Stimulated activated CD8-positive, alpha-beta memory T cell treated with anti-CD3 and anti-CD28 coated beads, Interleukin-2, amount 100 ng/mL, for 48 hours (primary cell): ENCODE data around the gene NEURL4.
A peak's percentile ranks its signal among the peaks of the same experiment; 100 is the strongest.

ENCODE experiments used
- DNase-seq, 2 donors: peaks; one replicate each; pipeline ENCODE4 v3.0.0-alpha.2; 2020; ENCODE audit warnings: low read depth in 2 of 2

Gene NEURL4

DNA sequence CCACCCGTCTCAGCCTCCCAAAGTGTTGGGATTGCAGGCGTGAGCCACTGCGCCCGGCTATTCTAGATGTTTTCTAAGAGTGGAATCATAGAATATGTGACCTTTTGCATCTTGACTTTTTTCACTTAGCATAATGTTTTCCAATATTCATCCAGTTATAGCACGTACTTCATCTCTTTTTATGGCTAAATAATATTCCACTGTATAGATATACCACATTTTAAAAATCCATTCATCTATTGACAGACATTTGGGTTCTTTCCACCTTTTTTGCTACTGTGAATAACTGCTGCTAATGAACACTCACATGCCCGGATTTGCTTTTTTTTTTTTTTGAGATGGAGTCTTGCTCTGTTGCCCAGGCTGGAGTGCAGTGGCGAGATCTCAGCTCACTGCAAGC, 25.0 kb downstream of the NEURL4 start:
- DNase-seq: no peak

DNA sequence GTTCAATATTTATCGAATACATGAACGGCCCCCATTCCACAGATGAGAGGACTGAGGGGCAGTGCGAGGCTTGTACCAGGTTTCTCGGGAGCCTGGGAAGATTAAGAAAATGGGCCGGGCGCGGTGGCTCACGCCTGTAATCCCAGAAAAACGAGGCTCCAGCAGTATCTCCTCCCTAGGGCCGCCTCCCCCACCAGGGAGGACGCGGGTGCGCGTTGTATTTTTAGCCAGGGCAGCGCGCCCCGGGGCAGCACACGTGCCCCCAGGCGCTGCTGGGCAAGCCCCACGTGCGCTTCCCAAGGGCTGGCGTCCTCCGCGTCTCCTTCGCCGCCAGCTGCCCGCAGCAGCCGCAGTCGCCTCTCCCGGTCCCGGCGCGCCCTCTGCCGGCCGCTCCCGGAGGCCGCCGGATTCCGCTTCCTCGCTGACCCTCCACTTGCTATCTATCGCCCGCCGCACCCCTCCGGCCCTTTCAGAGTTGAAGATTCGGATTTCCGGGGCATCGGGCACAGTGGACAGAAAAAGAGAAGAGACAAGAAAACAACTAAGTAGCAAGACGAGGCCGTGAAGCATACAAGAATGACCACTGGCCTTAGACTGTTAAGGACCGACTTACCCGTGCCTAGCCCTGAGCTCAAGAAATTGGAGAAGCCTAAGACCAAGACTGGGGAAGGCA, 32.8 kb downstream of the NEURL4 start:
- DNase-seq: peak; percentile 70 to 73

- no peak for DNase-seq
Observed at GRCh38 chr17:7295230-7296180, 33.6 kb downstream of the NEURL4 start.

DNA sequence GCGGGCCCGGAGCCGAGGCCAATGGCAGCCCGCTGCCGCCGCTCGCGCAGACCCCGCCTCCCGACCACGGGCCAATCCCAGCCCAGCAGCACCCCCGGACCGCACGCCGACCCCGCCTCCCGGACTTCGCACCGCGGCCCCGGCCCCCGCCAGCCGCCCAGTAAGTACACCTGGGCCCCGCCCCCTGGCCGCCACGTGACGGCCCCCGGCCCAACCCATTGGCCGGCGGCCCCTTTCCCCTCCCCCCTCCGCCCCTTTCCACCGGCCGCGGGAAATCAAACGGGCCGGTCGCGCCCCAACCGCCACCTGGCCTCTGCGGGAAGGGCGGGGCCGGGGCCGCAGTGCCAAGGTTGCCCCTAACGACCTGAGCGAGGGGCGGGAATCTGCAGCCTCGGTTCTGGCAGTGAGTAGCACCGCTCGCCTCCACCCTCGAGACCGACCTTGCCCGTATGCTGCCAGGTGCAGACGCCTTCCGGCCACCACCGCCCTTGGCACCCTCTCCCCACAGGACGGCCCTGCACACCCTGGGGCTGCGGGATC, 34.5 kb downstream of the NEURL4 start, which contains the start of gene YBX2:
TSS of gene YBX2 (minus strand) at position 26 of the 540 bp plus-strand sequence. CDS start 139 bp downstream, outside the sequence.
- DNase-seq: peak; percentile 72 to 79

- DNase-seq: peak in 1 of 2 donors; percentile 15
Observed at GRCh38 chr17:7293816-7294613, 35.1 kb downstream of the NEURL4 start.

- no peak for DNase-seq
Observed at GRCh38 chr17:7293159-7293558, 36.0 kb downstream of the NEURL4 start.

- DNase-seq: no peak
Observed at GRCh38 chr17:7292729-7293128, 36.4 kb downstream of the NEURL4 start.

DNA sequence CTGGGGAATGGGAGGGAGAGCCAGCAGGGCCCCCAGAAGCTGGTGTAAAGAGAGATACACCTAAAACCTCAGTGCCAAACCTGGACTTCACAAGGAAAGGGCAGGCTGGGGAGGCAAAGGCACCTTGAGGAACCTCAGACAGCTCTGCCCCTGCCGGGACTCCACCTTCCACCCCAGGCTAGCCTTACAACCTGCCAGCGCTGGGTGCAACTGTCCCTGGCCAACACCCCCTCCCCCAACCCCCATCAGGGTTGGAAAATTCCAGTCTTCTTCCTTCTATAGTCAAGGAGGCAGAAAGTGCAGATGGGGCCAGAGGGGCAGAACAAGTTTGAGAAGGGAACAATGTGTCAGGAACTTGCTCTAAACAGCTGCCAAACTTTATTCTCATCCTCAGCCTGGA, 36.9 kb downstream of the NEURL4 start:
- DNase-seq: no peak

- DNase-seq: no peak
Observed at GRCh38 chr17:7290685-7291084, 38.5 kb downstream of the NEURL4 start.

DNA sequence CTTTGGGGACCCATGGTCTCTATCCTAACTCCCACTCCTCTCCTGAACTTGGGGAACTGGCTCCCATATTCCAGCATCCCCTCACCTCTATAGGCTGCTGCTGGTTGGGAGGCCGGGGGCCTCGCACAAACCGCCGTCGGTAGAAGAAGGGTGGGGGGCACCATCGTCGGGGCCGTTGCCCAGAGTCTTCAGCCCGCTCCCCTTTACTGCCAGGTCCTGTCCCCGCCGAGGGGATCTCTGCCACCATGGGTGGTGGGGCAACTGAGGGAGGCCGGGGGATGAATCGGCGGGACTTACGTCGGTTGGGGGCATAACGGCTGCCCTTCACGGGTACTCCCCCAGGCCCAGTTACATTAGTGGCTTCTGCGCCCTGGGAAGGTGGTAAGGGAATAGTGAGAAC, 39.0 kb downstream of the NEURL4 start:
- no peak for DNase-seq

GRCh38 chr17:7289256-7290032, 39.7 kb downstream of the NEURL4 start:
- no peak for DNase-seq

DNA sequence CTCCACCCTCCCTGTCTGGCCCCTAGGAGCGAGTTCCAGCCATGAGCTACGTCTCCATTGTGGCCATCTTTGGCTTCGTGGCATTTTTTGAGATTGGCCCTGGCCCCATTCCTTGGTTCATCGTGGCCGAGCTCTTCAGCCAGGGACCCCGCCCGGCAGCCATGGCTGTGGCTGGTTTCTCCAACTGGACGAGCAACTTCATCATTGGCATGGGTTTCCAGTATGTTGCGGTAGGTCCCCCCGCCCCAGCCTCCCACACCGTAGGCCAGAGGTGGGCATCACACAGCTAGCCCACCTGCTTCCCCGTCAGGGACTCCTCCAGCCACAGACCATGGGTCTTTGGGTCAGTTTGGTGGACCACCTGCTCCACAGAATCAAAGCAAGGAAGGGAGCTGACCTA, 43.5 kb downstream of the NEURL4 start:
- no peak for DNase-seq

DNA sequence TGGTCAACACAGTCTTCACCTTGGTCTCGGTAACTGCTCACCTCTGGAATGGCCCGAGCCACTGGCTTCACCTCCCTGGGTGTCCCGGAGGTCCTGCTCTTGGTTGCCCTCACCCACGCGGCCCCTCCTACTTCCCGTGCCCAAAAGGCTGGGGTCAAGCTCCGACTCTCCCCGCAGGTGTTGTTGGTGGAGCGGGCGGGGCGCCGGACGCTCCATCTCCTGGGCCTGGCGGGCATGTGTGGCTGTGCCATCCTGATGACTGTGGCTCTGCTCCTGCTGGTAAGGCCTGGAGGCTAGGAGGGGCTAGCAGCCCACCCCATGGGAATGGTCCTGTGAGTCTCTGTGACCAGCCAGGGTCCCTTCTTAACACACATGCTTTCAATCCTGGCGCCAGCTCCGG, 44.2 kb downstream of the NEURL4 start:
- no peak for DNase-seq

DNA sequence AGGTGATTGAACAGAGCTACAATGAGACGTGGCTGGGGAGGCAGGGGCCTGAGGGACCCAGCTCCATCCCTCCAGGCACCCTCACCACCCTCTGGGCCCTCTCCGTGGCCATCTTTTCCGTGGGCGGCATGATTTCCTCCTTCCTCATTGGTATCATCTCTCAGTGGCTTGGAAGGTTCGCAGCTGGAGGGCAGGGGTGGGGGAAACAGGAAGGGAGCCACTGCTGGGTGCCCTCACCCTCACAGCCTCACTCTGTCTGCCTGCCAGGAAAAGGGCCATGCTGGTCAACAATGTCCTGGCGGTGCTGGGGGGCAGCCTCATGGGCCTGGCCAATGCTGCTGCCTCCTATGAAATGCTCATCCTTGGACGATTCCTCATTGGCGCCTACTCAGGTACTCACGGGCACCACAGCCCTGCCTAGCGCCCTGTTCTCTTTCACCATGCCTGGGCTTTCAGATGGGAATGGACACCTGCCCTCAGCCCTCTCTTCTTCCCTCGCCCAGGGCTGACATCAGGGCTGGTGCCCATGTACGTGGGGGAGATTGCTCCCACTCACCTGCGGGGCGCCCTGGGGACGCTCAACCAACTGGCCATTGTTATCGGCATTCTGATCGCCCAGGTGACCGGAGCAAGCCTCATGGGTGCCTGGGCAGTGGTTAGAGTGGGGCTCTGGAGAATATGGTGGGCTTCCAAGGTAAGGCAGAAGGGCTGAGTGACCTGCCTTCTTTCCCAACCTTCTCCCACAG, 45.5 kb downstream of the NEURL4 start:
- DNase-seq: no peak

GRCh38 chr17:7282752-7283321, 46.3 kb downstream of the NEURL4 start:
- no peak for DNase-seq

DNA sequence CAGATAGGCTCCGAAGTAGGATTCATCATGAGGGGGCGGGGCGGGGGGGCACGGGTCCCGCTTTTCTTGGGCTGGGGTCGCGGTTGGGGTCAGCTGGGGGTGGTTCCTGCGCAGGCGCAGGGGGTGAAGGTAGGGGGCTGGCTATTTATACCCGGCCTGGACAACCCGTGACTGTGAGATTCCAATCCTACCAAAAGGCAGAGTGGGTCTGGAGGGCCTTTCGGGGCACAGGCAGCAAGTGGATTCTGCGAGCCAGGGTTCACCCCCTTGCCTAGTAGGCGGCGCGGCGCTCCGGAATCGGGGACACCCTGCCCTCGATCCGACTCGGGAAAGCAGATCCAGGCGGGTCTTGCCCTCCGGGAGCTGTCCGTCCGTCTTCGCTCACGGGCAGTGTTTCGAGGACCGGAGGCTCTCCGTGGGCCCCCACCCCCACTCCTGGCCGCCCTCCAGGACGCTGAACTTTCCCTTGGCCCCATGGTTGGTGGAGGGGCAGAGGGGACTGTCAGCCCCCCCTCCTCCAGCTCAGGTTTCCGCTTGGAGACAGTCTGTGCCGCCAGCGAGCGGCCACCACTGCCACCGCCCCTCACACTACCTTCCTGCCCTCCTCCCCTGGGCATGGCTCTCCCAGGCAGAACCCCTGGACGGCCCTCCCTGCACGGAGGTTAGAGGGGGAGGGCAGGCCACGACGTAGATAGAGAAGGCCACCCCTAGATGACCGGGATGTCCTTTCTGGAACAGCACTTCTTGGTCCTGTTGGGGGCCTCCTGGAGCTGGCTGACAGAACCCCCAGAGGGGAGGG, 47.0 kb downstream of the NEURL4 start:
- no peak for DNase-seq

DNA sequence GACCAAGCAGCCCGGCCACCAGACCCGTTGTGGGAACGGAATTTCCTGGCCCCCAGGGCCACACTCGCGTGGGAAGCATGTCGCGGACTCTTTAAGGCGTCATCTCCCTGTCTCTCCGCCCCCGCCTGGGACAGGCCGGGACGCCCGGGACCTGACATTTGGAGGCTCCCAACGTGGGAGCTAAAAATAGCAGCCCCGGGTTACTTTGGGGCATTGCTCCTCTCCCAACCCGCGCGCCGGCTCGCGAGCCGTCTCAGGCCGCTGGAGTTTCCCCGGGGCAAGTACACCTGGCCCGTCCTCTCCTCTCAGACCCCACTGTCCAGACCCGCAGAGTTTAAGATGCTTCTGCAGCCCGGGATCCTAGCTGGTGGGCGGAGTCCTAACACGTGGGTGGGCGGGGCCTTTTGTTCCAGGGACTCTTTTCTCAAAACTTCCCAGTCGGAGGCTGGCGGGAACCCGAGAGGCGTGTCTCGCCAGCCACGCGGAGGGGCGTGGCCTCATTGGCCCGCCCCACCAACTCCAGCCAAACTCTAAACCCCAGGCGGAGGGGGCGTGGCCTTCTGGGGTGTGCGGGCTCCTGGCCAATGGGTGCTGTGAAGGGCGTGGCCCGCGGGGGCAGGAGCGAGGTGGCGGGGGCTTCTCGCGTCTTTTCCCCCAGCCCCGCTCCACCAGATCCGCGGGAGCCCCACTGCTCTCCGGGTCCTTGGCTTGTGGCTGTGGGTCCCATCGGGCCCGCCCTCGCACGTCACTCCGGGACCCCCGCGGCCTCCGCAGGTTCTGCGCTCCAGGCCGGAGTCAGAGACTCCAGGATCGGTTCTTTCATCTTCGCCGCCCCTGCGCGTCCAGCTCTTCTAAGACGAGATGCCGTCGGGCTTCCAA, 47.8 kb downstream of the NEURL4 start, which contains the start of gene SLC2A4:
TSS of gene SLC2A4 (plus strand) at position 645 of the 879 bp plus-strand sequence. CDS start at position 862, 217 bp downstream.
- DNase-seq: peak; percentile 88 to 92

- peak; percentile 67 to 78 for DNase-seq
Observed at GRCh38 chr17:7280519-7281073, 48.5 kb downstream of the NEURL4 start.
